Cardiac septum (tissue), 1 donor: ENCODE measurements around the gene PADI2. TPM values are rescaled to one million over a fixed set of nuclear protein-coding genes. Genes with fewer than 3 reads are reported as not detected.
A peak's percentile ranks its signal among the peaks of the same experiment; 100 is the strongest.

Experiments used
- DNase-seq: peaks from one replicate; pipeline ENCODE4 v3.0.0-alpha.2; 2020; ENCODE audit warnings: low spot score
- intact Hi-C: fragments of 100-400 bp; cut with DNase I; formaldehyde crosslinking; loops from one replicate; pipeline ENCODE4 v1.14.0; 2022
- long read RNA-seq: library from polyadenylated mRNA; unstranded; transcript quantifications from one replicate; pipeline ENCODE4 v2.0.0, GENCODE V29; 2021
- total RNA-seq: library from RNA; stranded (reverse); fragmentation: NEBNext Ultra II Directional; extraction: Animal tissue kit (Norgen Biotek cat#: 25700); gene quantifications from one replicate; pipeline ENCODE4 v1.2.1, GENCODE V29; 2021
- donor health status: DM: no; HTN: no; CAD: no.

The PADI2 gene
- 1.3 TPM for total RNA-seq
- long read RNA-seq: 0 reads

- peak; percentile 90 for DNase-seq
- intact Hi-C loops: no loop called here
Observed at GRCh38 chr1:17119076-17119772, at the start of gene PADI2. Gene PADI2 (minus strand): TSS chr1:17119451. CDS start chr1:17119371, 80 bp downstream.

- intact Hi-C loops: no loop called here
- DNase-seq: no peak
Observed at GRCh38 chr1:17168091-17168876, 49.0 kb upstream of the PADI2 start.

GRCh38 chr1:17167786-17168090, 48.5 kb upstream of the PADI2 start:
- DNase-seq: no peak

GRCh38 chr1:17167041-17167785, 48.0 kb upstream of the PADI2 start:
- intact Hi-C loops: no loop called here
- no peak for DNase-seq

More at GRCh38 chr1:17167786-17168090, 48.5 kb upstream of the PADI2 start:
- intact Hi-C loops: no loop called here

DNA sequence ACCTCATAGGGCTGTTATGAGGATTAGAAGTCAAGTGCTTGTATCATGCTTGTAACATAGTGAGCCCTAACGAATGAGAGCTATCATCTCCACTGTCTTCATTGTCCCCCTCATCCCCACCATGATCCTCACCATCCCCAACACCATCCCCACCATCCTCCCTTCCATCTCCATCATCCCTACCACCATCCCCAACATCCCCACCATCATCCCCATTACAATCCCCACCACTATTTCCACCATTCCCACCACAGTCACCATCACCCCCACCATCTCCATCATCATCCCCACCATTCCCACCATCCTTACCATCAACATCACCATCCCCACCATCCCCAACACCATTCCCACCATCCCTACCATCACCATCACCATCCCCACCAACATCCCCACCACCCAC, 46.6 kb upstream of the PADI2 start:
- no peak for DNase-seq
- intact Hi-C loops: no loop called here

DNA sequence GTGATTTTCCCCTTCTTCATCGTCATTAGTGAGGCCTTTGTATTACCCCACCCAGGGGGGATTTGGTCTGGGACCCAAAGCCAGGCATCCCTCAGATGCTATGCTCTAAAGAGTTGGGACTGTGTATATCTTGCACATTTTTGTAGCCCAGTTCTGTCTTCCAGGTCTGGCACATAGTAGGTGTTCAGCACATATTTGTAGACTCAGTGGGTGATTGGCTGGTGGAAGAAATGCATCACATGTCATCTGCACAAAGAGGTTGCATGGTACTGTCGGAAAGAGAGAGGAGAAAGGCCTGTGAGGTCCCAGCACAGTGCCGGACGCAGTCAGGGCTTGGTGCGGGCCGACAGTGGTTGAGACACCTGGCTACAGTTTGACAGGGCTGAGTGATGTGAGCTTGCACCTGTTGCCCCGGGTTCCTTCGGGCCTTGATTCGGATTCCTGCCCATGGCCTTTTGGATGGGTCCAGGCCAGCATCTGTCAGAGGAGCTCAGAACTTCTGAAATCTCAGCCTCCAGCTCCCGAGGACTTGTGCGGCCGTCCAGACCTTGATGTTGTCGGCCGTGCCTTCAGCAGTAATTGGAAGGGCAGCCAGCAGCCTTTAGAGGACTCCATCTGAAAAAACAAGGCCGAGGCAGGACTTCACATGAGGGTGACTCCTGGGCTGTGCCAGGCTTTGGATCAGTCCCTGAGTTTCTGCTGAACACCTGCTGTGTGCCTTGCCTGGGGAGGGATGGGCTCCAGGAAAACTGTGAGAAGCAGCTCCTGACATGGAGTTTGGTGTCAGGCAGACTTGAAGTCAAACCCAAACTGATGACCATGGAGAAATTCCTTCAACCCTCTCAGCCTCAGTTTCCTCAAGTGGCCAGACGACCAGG, 44.8 kb upstream of the PADI2 start:
- intact Hi-C loops: no loop called here
- DNase-seq: no peak

DNA sequence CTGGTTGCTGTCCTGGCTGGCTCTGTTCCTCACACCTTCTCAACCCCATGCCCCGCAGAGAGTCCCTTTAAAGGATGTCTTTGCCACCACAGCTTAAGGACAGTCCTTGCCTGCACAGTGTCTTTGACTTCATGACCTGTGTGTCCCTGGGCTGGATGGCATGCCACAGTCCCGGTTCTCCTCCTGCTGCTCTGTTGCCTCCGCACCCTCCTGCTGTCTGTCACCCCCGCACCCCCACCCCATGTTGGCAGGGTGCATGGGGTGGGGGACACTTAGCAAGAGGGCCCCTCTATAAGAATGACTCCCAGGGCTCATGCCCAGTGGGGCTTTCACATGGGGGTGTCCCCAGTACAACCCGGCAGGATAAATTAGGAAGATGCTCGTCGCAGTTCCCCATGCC, 44.1 kb upstream of the PADI2 start:
- intact Hi-C loops: no loop called here

DNA sequence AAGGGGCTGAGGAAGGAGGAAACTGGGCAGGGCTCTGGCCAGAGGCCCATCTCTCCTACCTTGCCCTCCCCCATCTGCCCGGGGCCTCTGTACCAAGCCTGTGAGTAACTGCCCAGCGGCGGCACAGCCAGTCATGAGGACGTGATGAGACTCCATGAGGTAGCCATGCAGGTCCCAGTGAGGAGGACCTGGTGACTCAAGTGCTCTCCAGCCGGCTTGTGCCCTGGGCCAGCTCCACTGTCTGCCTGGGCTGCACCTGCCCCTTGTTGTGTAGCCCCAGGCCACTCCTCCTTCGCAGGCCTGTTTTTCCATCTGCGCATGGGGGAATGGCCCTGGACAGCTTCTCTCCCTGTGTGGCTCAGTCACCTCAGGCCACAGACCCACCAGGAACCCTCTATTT, 43.7 kb upstream of the PADI2 start:
- intact Hi-C loops: no loop called here
- no peak for DNase-seq

More for the DNA sequence above, 44.1 kb upstream of the PADI2 start:
- DNase-seq: no peak

GRCh38 chr1:17161926-17162800, 42.9 kb upstream of the PADI2 start:
- intact Hi-C loops: no loop called here
- DNase-seq: no peak

GRCh38 chr1:17161137-17161740, 42.0 kb upstream of the PADI2 start:
- intact Hi-C loops: no loop called here
- DNase-seq: no peak

GRCh38 chr1:17158961-17159360, 39.7 kb upstream of the PADI2 start:
- DNase-seq: no peak
- intact Hi-C loops: no loop called here

DNA sequence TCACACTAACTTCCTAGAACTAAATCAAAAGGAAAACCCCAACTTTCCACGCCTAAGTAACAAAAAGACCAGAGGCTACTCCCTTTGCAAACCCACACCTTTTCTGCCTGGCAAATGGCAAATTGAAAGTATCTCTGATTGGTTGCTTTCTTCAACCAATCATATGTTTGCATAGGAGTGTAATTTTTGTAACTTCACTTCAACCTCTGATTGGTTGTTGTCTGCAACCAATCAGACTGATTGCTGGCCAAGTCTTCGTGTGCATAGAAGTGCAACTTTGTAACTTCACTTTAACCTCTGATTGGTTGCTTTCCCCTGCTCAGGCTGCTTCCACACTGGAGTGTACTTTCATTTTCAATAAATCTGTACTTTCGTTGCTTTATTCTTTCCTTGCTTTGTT, 36.9 kb upstream of the PADI2 start:
- DNase-seq: no peak
- intact Hi-C loops: no loop called here

GRCh38 chr1:17155257-17155920, 36.1 kb upstream of the PADI2 start:
- intact Hi-C loops: no loop called here
- no peak for DNase-seq

DNA sequence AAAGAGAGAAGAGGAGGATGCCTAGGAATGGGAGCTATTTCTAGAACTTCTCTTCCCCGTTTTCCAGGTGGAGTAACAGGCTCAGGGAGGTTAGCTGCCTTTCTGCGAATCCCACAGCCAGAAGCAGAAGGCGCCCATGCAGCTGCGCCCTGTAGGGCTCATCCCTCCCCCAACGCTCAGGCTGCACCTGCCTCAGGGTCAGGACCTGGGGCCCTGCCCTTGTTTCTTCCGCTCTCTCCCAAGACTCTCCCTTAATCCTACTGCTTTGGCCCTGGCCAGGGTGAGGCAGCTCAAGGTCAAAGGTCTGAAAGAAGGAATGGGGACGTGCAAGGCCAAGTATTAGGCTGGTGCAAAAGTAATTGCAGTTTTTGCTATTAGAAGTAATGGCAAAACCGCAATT, 30.5 kb upstream of the PADI2 start:
- intact Hi-C loops: no loop called here
- DNase-seq: no peak

- no peak for DNase-seq
- intact Hi-C loops: no loop called here
Observed at GRCh38 chr1:17148950-17149608, 29.8 kb upstream of the PADI2 start.

GRCh38 chr1:17145648-17146047, 26.4 kb upstream of the PADI2 start:
- DNase-seq: no peak
- intact Hi-C loops: no loop called here

DNA sequence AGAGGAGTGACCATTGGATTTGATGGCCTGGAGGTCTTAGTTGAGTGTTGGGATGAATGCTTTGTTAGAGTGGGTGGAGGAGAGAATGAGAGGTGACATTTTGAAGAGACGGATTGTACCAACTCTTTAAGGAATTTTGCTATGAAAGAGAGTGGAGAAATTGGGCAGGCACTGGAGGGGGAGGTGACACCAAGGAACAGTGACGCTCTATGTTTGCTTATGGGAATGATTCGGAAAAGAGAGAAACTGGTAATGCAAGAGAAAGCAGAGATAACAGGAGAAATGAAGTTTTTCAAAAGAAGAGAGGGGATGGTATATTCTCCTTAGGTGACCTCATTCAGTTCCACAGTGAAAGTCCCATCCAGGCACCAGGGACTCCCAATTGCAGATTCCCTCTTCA, 24.5 kb upstream of the PADI2 start:
- intact Hi-C loops: no loop called here
- DNase-seq: no peak
